SJSA1 (cell line): Measurements from ENCODE around the gene MSL3. TPM values are rescaled to one million over a fixed set of nuclear protein-coding genes. Genes with fewer than 3 reads are reported as not detected.
A peak's percentile ranks its signal among the peaks of the same experiment; 100 is the strongest.

Experiments used
- DNase-seq, 2 experiments: peaks; one replicate each; pipeline ENCODE4 v3.0.0-alpha.2; 2015 to 2020; ENCODE audit warnings: low spot score in 2 of 2, low read depth in 1 of 2
- H3K27ac ChIP-seq: fragments of 250-450 bp; sonication (Bioruptor Pico); 2 replicates; pipeline ENCODE4 v1.5.1; 2020; ENCODE audit warnings: mild to moderate bottlenecking, moderate library complexity
- H3K27me3 ChIP-seq: fragments of 250-450 bp; sonication (Bioruptor Pico); replicated peaks from 2 replicates; pipeline ENCODE4 v1.5.1; 2020; ENCODE audit warnings: mild to moderate bottlenecking, moderate library complexity
- H3K36me3 ChIP-seq: fragments of 250-450 bp; sonication (Bioruptor Pico); 2 replicates; pipeline ENCODE4 v1.5.1; 2020; ENCODE audit warnings: mild to moderate bottlenecking
- H3K4me1 ChIP-seq: fragments of 250-450 bp; sonication (Bioruptor Pico); replicated peaks from 2 replicates; pipeline ENCODE4 v1.6.1; 2021; ENCODE audit warnings: mild to moderate bottlenecking
- H3K4me3 ChIP-seq: fragments of 250-450 bp; sonication (Bioruptor Pico); 2 replicates; pipeline ENCODE4 v1.5.1; 2020; ENCODE audit warnings: mild to moderate bottlenecking
- H3K9me3 ChIP-seq: fragments of 250-450 bp; sonication (Bioruptor Pico); replicated peaks from 2 replicates; pipeline ENCODE4 v1.5.1; 2020; ENCODE audit warnings: mild to moderate bottlenecking
- total RNA-seq: library from RNA; depleted of rRNA; stranded (reverse); fragments of >200 nt; shearing (Covaris generic); gene quantifications from 2 replicates; pipeline ENCODE4 v1.2.3, GENCODE V29; 2014

MSL3 gene
- total RNA-seq, 1 experiment from 2014 or later: 22.9 TPM

DNA sequence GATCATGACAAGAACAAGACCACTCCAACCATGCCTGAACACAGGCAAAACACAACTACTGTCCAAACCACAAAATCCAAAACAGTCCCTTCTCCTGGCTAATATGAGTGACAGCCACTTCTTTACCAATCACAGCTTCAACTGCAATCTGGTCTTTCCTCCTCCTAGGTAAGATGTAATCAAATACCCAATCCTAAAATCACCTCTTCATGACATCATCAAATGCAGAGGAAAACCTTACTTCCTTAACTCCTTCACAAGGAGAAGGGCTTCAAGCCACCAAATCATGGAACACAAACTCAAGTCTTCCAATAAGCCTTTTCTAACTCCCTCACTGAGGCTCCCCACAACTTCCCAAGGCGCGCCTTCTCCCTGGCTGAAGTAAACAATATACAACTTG lies 4.4 kb upstream of the MSL3 start:
- Histone ChIP-seq H3K36me3 (peaks cover 3% of the 10 kb centered on the region; the same call in 1 of the 2 replicates), H3K27ac (no peak overlapping the region), H3K27me3 (no peaks in the 10 kb centered on the region), H3K9me3 (no peaks in the 10 kb centered on the region), H3K4me3 (no peak overlapping the region), H3K4me1 (peaks cover 10% of the 10 kb centered on the region)
- DNase-seq: no peak

DNA sequence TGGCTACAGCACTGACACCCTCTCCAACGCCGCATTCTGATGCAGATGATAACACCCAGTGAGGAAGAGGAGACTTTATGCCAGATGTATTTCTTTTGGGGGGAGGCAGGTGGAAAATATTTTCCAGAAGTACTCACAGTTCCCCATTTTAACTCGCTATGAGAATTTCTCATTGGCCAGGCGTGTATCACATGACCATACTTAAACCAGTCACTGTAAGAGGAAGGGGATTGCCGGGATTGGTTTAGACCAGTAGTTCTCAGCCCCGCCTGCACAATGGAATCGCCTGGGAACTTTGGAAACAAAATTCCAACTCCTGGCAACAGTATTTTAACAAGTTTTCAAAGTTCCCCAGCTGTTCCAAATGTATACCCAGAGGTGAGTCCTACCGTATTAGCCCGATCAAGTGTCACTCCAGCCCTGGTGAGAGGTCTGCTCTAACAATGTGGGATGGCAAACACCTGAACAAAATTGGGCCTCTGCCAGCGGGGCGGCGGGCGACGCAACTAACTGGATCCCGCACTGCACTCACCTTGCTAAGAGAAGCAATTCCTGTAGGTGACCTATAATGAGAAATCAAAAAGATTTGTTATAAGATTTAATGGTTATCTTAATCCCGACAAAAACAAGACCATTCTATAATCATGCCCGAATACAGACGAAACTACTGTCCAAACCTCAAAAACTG lies 2.9 kb upstream of the MSL3 start:
- H3K27me3 ChIP-seq: no peaks in the 10 kb centered on the region
- no peak overlapping the region for H3K4me3 ChIP-seq
- no peaks in the 10 kb centered on the region for H3K9me3 ChIP-seq
- no peak for DNase-seq
- H3K4me1 ChIP-seq: peaks cover 10% of the 10 kb centered on the region
- H3K27ac ChIP-seq: no peak overlapping the region
- H3K36me3 ChIP-seq: peaks cover 3% of the 10 kb centered on the region; the same call in 1 of the 2 replicates

DNA sequence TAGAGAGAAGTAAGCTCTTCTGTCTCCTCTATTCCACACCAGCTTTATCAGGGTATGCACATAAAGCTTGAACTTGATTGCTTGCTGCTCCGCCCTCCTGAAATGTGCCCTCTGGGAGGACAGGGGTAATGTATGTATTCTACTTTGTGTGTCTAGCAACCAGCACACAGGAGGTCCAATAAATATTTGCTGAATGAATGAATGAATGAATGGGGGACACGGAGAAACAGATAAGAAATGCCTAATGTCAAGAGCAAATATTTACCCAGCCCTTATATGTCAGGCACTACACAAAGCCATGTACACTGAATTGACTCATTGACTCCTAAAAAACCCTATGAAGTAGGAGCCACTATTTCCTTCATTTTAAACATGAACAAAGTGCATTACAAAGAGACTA lies 2.3 kb upstream of the MSL3 start:
- no peak overlapping the region for H3K27ac ChIP-seq
- H3K9me3 ChIP-seq: no peaks in the 10 kb centered on the region
- DNase-seq: no peak
- no peaks in the 10 kb centered on the region for H3K27me3 ChIP-seq
- no peak overlapping the region for H3K4me3 ChIP-seq
- peaks cover 10% of the 10 kb centered on the region for H3K4me1 ChIP-seq
- peaks cover 4% of the 10 kb centered on the region for H3K36me3 ChIP-seq

DNA sequence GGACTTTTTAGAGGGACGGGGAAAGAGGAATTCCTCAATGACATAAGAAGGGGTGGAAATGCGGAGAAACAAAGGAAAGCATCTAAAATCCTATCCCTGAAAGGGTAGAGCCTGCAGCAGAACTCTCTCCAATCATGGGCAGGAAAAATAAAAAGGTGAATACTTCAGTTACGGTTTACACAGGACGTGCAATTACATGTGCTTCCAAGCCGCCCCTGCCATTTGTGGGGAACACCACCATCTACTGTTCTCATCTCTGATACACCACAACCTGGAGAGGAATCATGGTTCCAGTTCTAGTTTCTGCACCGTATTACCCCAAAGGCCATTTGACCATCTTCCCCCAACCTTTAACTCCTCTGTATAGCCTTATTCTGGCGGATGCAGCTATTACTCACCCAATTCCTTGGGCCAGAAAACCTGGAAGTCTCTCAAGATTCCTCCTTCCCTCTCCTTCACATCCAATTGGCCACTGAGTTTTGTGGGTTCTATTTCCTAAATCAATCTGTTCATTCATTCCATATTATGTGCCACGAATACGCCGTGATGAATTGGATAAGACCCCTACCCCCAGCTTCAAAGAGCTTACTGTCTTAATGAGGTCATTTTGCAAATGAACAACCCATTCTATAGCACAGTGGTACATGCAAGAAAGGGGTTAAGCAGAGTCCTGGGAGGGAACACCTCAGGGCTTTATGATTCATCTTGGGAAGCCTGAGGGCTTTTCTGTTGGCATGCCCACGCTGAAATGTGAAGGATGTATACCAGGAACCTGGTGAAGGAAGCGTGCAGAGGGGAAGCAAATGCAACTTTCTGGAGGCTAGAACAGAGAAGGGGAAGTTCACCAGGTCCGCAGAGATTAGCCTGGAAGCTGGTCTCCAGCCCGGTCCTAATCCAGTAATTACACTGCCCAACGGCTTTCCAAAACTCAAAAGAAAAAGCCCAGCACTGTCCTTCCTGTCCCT lies 1.4 kb upstream of the MSL3 start:
- DNase-seq: no peak
- H3K4me3 ChIP-seq: no peak overlapping the region
- H3K27me3 ChIP-seq: no peaks in the 10 kb centered on the region
- peaks cover 10% of the 10 kb centered on the region for H3K4me1 ChIP-seq
- H3K27ac ChIP-seq: no peak overlapping the region
- no peaks in the 10 kb centered on the region for H3K9me3 ChIP-seq
- peaks cover 8% of the 10 kb centered on the region for H3K36me3 ChIP-seq

DNA sequence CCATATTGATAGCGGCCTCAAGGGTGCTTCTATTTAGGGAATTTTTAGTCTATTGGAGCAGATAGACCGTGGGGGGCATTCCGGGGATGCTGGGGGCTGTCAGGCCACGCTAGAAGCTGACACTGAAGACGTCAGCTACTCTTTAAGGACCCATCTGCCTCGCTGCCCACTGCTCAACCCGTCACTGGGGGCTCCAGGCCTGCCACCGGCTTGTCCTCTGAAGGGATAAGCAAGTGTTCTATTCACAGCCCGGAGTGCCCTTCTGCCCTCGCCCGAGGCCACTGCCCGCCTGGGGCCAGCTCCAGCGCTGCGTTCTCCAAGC lies 679 bp upstream of the MSL3 start:
- Histone ChIP-seq H3K27ac (peak overlapping the region; percentile 72), H3K4me3 (peak overlapping the region; percentile 84), H3K27me3 (no peaks in the 10 kb centered on the region), H3K4me1 (peaks cover 10% of the 10 kb centered on the region), H3K9me3 (no peaks in the 10 kb centered on the region), H3K36me3 (peaks cover 12% of the 10 kb centered on the region)
- no peak for DNase-seq

DNA sequence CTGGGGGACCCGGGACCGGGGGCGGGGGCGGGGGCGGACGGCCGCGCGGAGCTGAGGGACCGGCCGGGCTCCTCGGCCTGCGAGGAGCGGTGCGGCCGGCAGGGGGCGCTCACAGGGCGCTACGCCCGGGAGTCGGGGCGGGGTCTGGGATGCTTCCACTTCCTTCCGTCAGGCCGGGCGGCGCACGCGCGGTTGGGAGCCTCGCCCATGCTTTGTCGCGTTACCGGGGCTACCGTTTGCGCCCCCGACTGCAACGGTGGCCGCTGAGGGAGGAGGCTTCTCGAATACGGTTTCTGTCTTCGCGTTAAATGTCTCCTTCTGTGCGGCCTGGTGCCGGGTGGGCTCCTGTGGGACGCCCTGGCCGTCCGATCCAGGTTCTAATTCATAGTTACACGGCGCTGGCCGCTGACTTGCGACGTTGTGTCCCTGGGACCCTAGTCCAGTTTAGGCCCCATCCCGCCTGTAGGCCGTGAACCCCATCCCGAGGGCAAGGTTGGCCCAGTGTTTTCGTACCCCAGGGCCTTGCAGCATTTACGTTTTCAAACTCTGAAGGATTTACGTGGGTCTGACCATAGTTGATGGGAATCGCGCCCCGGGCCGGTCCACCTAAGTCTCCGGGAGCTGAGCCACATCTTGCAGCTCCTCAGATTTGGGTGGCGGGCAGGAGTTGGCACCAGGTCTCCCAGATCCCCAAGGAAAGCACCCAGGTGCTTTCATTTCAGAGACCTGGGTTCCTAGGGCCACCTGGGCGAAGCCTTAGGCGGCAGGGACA lies 549 bp downstream of the MSL3 start:
- H3K9me3 ChIP-seq: no peaks in the 10 kb centered on the region
- no peaks in the 10 kb centered on the region for H3K27me3 ChIP-seq

DNA sequence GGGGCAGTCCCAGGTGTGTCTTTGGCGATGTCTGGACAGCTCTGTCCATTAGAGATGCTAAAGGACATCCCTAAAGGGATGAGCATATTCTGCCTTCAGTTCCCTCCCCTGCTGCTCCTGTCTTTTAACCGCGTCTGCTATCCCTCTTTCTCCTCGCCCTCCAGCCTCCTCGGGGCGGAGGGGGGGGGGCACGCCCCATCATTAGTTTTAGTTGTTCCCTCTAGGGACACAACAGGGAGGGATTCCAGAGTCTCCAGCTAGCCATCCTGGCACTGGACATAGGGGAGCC lies 1.1 kb downstream of the MSL3 start:
- H3K27ac ChIP-seq: peak overlapping the region; percentile 91
- H3K9me3 ChIP-seq: no peaks in the 10 kb centered on the region
- H3K27me3 ChIP-seq: no peaks in the 10 kb centered on the region
- H3K4me3 ChIP-seq: peak overlapping the region; percentile 84
- H3K4me1 ChIP-seq: peaks cover 10% of the 10 kb centered on the region
- H3K36me3 ChIP-seq: peaks cover 20% of the 10 kb centered on the region
- DNase-seq: no peak

More for the DNA sequence above, 549 bp downstream of the MSL3 start:
- DNase-seq: peak; percentile 72 to 85
- peaks cover 10% of the 10 kb centered on the region for H3K4me1 ChIP-seq
- H3K36me3 ChIP-seq: peaks cover 20% of the 10 kb centered on the region
- peak overlapping the region; percentile 91 for H3K27ac ChIP-seq
- H3K4me3 ChIP-seq: peak overlapping the region; percentile 84

DNA sequence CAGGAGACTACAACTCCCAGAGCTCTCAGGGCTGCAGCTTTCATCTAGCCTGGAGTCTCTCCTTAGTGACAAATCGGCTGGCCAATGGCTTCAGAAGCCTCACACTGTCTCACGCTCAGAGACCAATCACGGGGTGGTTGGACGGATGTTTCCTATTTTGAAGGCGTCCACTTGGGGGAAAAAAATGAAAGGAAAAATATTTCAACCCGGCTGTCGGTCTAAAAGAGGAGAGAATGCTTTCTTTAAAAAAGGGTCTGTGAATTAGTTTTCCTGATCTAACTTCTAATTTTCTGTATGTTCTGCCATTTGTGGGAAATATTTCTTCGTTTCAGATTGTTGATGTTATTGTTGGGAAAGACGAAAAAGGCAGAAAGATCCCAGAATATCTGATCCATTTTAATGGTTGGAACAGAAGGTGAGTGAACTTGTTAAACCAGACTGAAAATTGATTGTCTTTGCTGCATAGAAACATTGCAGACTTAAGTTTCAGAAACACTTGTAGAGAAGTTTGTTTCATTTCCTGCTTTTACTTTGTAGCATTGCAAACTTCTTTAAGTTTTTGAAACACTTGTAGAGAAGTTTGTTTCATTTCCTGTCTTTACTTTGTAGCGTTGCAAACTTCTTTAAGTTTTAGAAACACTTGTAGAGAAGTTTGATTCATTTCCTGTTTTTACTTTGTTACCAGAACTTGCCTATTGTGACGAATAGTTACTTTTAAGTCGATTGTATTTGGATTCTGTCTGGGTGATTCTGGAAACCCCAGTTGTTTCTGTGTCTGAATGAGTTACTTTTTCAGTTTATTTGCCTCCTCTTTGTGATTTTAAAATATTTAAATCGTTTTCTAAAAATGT lies 1.6 kb downstream of the MSL3 start:
- peaks cover 20% of the 10 kb centered on the region for H3K36me3 ChIP-seq
- no peaks in the 10 kb centered on the region for H3K27me3 ChIP-seq
- H3K27ac ChIP-seq: peak overlapping the region; percentile 51
- H3K4me1 ChIP-seq: peaks cover 10% of the 10 kb centered on the region
- peak overlapping the region; percentile 84 for H3K4me3 ChIP-seq
- DNase-seq: peak; percentile 72 to 83
- no peaks in the 10 kb centered on the region for H3K9me3 ChIP-seq

DNA sequence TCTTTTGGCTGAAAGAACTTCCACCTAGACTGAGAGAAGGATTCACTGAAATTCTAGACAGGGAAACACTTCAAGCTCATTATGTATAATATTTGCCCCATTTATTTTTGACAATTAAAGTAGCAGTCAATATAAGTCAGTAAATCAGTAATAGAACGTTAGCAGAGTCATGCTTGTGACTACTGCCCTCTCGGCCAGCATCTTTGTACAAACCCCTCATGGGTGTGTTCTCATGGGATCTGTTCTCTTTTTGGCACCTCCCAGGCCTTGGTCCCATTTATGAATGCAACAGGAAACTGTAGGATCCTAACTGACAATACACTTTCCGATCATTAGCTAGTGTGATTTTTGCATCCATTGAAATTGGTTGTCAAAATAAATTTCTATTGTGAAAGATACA lies 2.9 kb downstream of the MSL3 start:
- Histone ChIP-seq H3K27ac (no peak overlapping the region), H3K4me3 (no peak overlapping the region)

DNA sequence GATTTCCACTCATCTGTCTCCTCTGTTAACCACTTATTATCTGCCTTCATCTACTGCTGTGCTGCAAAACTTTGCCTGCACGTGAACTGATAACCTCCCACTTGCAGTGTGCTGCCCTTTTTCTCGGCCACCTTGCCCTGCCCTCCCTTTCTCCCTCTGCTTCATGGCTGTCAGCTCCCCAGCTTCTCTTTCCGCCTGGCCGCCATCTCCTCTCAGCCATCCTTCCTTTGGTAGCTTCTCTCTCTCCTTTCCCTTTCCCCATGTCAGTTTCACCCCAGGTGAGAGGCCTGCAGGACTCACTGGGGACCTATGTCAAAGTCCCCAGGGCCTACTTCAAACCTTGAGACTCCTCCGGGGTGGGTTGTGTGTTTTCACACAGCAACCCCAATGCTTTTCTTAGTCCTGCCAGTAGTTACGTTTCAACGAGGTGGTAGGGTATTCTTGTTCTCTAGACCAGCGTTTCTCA lies 6.6 kb downstream of the MSL3 start:
- no peak for DNase-seq
- H3K27me3 ChIP-seq: no peaks in the 10 kb centered on the region

More for the DNA sequence above, 2.9 kb downstream of the MSL3 start:
- no peaks in the 10 kb centered on the region for H3K9me3 ChIP-seq
- no peaks in the 10 kb centered on the region for H3K27me3 ChIP-seq
- peaks cover 20% of the 10 kb centered on the region for H3K36me3 ChIP-seq
- no peak for DNase-seq
- H3K4me1 ChIP-seq: peaks cover 10% of the 10 kb centered on the region

DNA sequence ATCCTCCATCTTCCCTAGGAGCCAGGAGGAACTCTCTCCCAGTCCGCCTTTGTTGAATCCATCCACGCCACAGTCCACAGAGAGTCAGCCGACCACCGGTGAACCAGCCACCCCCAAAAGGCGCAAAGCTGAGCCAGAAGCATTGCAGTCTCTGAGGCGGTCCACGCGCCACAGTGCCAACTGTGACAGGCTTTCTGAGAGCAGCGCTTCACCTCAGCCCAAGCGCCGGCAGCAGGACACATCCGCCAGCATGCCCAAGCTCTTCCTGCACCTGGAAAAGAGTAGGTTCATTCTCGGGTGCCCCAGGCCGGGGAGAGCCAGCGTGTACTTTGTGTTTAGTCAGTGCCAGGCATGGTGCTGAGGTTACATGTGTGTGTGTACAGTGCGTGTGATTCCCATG lies 7.4 kb downstream of the MSL3 start:
- no peak overlapping the region for H3K27ac ChIP-seq
- H3K9me3 ChIP-seq: no peaks in the 10 kb centered on the region
- no peak overlapping the region for H3K4me3 ChIP-seq
- H3K4me1 ChIP-seq: no peaks in the 10 kb centered on the region
- no peak for DNase-seq
- H3K36me3 ChIP-seq: peaks cover 17% of the 10 kb centered on the region
- H3K27me3 ChIP-seq: no peaks in the 10 kb centered on the region

More for the DNA sequence above, 6.6 kb downstream of the MSL3 start:
- H3K4me1 ChIP-seq: no peaks in the 10 kb centered on the region
- peaks cover 17% of the 10 kb centered on the region for H3K36me3 ChIP-seq
- H3K27ac ChIP-seq: no peak overlapping the region
- no peaks in the 10 kb centered on the region for H3K9me3 ChIP-seq
- H3K4me3 ChIP-seq: no peak overlapping the region

DNA sequence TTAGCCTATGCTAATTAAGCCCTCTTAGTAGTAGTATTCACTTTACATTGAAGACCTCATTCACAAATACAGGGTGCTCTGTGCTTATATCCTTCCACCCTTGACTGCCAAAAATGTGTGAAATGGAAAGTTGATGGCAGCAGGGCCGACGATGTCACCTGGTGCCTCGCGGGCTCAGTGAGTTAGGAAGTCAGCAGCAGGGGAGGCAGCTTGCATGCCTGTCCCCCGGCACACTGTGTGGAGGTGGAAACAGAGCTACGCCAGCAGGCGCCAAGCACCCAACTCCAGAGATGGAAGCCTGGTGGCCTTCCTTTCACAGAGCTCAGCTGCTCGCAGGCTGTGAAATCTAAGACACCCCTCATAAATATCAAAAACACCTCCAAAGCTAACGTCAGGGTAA lies 8.4 kb downstream of the MSL3 start:
- Histone ChIP-seq H3K36me3 (peaks cover 12% of the 10 kb centered on the region), H3K9me3 (no peaks in the 10 kb centered on the region), H3K4me1 (no peaks in the 10 kb centered on the region), H3K27me3 (no peaks in the 10 kb centered on the region), H3K4me3 (no peak overlapping the region), H3K27ac (no peak overlapping the region)
- DNase-seq: no peak

DNA sequence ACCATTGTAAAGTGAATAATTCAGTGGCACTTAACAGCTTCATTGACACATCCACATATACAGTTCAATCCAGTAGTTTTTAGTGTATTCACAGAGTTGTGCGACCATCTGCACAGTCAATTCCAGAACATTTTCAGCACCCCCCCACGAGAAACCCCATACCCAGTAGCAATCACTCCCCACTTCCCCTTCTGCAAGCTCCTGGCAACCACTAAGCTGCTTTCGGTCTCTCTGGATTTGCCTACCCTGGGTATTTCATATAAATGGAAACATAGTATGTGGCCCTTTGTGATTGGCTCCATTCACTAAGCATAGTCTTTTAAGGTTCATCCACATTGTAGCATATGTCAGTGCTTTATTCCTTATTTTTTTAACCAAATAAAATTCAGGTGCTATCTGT lies 10.0 kb downstream of the MSL3 start:
- H3K9me3 ChIP-seq: no peaks in the 10 kb centered on the region
- H3K36me3 ChIP-seq: peaks cover 1% of the 10 kb centered on the region
- no peak overlapping the region for H3K27ac ChIP-seq
- H3K4me1 ChIP-seq: no peaks in the 10 kb centered on the region
- H3K27me3 ChIP-seq: no peaks in the 10 kb centered on the region
- no peak for DNase-seq
- H3K4me3 ChIP-seq: no peak overlapping the region
